NCI-H510A (cell line): ENCODE data around the gene HES2.
"Not testable (repeated sequence)": the region's sequence is repeated elsewhere in the genome, so short reads cannot be mapped to it uniquely, and the experiment has no call there.

Source experiments
- DNase-seq: peaks from one replicate; lab custom pipeline; 2025; lab: John Stamatoyannopoulos, UW

Gene HES2

DNA sequence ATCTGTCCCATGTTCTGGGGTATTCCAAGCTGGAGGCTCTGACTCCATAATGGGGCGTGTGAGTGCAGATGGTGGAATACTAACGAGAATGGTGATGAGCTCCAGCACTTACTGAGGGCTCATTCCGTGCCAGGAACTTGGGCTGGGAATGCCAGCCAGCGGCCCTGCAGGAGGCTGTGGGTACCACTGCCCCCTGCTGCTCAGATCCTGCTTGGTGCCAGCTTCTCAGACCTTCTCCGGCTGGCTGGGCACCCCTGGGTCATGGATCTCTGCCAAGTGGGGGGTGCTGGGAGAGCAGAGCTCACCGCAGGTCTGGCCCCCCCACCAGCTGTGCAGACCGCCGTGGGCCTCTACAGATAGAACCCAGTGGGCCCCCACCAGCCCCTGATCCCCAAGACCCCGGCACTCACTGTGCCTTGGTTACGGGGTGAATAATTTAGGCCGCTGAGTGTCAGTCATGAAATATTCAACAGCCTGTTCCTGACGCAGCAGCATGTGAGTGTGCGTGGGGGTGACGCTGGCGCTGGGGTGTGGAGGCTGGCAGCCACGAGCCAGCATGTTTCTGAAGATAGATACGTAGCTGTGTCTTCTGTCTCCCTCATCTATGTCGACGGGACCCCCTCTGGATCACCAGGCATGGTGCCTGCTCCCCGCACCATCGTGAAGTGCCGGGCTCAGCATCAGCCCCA lies 17.4 kb upstream of the HES2 start:
- peak; percentile 58 for DNase-seq

DNA sequence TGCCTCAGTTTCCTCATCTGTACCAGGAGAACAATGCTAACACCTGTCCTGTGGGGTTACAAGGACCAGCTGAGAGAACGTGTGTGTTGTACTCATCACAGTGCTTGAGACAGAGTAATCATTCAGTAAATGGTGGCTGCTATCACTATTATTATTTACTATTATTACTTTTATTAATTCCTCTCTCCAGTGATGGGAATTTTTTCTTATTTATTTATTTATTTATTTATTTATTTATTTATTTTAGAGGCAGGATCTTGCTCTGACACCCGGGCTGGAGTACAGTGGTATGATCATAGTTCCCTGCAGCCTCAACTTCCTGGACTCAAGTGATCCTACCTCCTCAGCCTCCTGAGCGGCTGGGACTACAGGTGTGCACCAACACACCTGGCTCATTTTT lies 16.6 kb upstream of the HES2 start:
- not testable (repeated sequence) for DNase-seq

DNA sequence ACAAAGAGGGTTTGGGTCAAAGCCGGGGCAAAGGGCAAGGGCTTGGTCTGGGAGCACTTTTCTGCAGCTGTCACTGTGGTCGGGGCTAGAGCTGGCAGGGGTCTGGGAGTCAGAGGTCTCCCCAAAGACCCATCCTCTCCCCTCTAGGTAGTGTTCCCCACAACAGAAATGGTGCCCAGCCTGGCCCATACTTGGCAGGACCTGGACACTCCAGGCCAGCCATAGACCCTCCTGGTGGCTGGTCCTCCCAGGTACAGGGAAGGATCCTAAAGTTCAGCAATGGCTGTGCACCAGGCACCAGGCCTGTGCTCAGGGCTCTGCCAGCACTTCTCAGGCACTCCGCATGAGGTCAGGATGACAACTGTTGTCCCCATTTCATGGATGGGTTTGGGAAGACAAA lies 15.8 kb upstream of the HES2 start:
- DNase-seq = no peak

DNA sequence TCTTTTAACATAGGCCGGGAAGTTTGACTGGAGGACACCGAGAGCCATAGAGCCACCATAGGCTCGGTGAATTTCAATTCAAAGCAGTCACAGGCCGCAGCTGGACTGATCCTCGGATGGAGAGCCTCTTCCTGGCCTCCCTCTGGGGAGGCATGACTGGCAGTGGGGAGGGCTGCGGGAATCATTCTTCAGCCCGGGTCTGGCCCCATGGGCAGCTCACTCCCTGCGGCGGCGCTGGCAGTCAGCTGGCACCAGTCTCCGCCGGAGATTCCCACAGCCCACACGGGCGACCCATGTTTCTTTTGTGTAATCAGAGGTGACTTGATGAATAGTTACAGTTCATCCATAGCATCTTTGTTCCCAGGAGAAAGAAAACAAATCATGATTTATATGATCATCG lies 15.4 kb upstream of the HES2 start:
- no peak for DNase-seq

DNA sequence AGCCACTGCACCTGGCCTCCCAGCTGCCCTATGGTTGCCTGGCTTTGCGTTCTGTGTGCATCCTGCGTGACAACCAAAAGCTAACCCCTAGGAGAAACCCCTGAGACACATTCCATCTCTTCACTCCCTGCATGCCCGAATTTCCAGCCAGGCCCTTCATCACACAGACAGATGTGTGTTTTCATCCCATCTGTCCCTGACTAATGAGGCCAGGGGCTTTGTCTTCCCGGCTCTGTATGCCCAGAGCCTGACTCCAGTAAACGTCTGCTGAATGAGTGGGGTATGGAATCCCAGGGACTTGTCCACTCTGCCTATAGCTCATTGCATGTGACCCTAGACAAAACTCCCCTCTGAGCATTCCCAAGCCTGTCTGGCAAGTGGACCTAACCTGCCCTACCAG lies 14.5 kb upstream of the HES2 start:
- DNase-seq = no peak

DNA sequence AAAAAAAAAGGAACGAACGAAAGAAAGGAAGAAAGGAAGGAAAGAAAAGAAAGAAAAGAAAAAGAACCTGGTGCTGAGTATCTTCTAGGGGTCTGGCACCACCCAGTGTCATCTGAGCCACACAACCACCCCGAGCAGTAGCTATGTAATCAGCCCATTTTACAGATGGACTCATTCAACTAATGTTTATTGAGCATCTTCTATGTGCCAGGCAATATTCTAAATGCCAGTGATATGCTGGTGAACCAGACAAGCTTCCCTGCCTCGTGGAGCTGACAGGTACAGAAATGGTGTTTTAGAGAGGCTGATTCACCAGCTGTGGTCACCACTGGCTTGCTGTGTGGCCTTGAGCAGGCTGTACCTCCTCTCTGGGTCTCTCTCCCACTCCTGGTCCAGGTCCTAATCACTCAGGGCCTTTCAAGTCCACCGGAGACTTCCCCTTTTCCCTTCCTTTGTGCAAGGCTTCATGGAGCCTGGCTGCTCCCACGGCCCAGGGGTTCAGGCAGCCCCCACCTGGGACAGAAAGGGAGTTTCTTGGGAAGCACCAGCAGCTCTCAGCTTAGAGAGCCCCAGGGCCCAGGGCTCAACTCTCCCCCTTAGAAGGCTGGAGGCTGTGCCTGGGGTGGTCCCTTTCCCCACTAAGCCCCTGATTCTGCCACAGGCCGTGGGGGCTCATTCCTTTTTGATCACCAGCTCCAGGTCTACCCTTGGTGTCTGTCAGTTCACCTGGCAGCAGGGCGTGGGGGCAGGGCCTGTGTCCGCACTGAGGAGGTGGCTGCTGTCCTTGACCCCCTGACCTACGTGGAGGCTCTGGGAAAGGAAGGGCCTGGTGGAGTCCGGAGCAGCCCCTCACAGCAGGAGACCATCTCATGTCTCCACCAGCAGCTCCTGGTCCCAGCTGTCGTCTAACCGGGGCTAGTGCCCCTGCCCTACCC lies 12.2 kb upstream of the HES2 start:
- not testable (repeated sequence) for DNase-seq

DNA sequence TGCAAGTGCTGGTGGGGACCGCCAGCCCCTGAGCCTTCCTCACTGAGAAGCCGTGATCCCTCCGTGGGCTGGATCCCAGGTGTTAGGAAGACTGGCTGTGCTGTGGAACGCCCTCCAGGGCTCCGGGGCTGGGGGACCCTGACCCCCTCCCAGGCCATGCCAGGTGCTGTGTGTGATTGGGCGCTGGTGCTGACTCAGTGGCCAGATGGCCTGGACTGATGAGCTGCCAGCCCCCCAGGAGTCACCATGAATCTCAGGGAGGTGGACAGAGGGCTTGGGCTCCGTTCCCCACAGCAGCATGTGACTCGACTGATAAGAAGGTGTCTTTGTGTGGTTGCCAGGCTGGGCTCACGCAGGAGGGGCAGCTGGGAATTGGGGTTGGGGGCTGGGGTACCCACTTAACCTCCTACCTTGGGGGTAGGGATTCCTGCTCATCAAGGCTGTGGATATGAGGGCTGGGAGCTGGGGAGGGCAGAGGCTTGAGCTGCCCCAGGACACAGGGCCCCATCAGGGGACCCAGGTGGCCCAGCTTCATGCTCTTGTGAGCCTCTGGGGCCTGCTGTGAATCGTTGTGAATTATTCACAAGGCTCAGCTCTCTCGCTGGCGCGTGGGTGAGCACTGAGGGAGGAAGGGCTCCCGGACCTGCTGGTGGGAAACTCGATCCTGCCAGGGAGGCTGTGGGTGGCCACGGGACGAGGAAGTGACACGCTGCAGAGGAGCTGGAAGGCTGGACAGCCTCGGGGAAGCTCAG lies 10.1 kb upstream of the HES2 start:
- DNase-seq = not testable (repeated sequence)

DNA sequence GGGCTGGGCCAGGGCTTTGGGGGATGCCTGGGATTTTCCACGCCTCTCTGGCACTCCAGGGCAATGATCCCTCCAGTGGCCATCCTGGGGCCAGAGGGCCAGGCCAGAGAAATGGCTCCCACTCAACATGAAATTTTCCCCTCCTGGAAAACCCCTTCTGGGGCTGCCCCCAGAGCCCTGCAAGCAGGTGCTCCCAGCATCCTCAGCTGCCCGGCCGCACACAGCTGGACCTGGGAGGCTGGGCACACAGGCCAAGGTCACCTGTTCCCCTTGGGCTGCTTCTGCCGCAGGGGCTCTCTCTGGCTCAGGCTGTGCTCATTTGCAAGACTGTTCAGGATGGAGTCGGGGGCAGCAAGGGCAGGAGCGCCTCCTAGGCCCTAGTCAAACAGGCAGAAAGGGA lies 8.7 kb upstream of the HES2 start:
- DNase-seq = not testable (repeated sequence)

DNA sequence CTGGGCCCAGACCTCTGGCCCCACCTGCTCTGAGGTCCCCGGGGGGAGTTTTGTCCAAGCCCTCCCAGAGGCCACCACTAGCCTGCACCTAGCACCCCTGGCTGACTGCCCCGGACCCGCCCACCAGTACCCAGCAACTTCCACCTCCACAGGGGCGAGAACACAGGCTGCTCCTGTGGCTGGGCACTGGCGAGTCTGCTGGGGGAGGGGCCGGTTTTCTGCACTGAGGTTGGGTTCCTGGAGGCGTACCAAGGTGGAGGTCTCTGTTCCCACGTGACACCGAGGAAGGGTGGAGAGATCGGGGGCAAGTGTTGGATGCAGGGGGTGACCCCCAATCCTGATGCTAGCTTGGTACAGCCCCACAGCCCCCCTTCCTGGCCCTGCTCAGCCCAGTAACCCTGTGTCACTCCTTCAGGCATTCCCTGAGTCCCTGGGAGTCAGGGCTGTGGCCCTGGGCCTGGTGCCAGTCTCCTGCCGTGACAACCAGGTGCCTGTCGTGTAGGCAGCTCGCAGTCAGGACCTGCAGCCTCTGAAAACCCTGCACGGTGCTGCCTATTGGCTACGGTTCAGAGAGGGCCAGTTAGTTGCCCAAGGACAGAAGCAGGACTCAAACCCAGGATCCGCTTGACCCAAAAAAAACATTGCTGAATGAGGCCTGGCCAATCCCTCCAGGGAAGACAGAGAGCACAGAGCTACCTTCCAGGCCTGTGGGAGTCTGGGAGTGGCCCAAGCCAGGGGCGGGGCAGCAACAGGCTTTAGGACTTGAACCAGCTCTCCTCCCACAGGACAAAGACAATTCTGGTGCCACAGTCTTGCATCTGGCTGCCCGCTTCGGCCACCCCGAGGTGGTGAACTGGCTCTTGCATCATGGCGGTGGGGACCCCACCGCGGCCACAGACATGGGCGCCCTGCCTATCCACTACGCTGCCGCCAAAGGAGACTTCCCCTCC lies 8.0 kb upstream of the HES2 start:
- DNase-seq = no peak

DNA sequence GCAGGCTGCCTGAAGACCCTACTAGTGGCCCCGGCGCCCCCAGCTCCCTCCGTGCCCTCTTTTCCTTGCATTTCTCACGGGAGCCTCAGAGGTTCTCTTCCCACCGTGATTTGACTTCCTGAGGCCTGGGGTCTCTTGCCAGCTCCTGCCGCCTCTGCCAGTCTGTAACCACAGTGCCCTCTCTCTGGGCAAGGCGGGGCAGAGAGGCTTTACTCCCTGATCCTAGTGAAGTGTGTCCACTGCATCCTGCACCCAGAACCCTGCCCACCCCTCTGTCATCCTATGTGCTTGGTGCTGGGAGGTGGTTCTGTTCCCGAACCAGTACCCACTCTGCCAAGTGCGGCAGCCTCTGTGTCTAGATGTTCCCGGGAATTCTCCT lies 7.2 kb upstream of the HES2 start:
- no peak for DNase-seq

DNA sequence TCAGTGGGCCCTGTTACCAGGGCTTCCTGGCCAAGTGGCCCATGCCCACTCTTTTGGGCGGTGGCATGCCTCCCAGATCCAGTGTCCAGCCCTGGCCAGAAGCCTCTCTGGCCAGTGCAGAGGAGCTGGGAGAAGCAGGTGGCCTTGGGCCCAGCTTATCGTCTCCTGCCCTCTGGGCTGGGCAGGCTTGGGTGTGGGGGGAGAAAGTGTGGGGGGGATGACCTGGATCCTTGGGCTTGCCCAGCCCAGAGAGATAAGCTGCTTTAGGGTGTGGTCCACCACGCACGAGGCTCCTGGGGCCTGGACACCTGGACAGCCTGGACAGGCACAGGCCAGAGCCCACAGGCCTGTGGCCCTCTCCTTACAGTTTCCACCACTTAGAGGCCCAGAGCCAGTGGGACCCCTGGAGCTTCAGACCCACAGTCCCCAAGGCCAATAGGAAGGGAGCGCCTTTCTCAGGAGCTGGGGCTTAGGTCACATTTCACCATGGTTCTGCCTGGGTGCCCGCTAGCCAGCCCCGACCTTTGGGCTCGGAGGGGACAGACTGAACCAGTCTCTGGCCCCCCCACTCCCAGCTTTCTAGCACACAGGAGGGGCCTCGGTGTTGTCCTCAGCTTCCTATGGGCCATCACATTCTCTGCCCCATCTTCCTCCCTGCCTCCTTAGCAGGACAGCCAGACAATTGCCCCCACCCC lies 6.7 kb upstream of the HES2 start:
- DNase-seq = no peak

DNA sequence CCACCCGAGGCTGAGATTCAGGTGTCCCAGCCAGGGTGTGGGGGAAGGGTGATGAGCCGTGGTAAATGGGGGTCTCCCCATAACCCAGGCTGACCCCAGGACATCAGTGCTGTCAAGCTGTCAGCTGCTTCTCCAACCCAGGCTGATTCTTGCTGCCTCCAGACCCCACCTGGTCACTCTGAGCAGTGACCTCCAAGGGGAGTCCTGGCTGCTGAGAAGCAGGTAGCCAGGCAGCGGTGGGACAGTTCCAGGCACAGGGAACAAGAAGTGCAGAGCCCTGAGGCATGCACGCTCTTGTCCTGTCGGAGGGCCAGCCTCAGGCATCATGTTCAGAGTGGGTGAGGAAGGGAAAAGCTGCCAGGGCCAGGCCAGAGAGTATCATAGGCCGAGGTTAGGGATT lies 5.9 kb upstream of the HES2 start:
- no peak for DNase-seq

DNA sequence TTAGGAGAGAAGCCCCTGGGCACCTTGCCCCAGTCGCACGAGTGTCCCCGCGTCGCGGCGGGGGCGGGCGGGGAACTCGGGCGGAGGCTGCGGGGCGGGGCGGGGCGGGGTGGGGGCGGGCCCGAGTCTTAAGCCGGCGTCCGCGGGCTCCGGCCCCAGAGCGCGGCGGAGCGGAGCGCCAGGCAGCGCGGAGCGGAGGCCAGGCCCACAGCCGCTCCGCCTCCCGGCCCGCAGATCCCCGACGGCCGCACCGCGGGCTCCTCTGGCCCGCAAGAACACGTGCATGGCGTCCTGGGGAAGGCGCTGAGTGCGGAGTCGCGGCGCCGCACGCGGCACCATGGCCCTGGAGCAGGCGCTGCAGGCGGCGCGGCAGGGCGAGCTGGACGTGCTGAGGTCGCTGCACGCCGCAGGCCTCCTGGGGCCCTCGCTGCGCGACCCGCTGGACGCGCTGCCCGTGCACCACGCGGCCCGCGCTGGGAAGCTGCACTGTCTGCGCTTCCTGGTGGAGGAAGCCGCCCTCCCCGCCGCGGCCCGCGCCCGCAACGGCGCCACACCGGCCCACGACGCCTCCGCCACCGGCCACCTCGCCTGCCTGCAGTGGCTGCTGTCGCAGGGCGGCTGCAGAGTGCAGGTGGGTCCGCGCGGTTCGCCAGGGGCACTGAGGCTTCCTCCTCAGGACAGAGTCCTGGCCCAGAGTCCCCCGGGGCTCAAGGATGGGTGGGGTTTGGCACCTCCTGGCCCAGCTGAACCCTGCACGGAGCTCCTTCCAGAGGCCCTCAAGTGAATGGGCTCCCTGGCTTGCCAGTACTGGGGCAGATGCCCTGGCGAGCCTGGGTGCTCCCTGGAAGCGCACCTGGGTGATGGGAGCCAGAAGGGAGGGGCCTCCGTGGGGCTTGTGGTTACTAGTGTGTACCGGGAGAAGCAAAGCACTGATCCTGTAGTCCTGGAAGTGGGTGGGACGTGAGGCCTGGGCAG lies 5.2 kb upstream of the HES2 start, which contains the start of gene ESPN:
Gene ESPN, plus strand, starts transcription at position 158 of the 975 bp plus-strand sequence. Its CDS starts 180 bp downstream, at position 338.
- no peak for DNase-seq

DNA sequence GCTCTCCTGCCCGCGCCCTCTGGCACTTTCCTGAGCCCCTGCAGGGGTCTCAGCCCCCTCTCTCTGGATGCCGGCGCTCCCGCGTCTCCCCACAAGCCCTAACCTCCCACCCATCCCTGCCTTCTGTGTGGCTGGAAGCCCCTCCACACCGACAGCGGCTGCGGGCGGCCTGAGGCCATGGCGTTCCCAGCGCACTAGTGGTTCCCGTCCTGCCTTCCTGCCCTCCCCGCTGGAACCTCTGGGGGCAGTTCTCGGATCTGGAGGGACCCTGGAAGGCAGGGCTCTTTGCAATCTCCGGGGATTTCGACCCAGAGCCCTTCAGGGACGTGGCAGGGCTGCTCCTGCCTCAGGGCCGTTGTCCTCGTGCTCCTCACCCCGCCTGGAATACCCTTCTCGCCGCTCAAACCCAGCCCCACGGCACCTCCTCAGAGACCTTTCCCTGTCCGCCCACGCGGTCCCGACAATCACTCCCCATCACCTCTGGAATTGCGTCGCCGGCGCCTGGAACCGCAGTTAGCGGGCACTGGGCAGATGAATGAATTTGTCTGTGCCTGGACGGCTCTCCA lies 4.4 kb upstream of the HES2 start:
- no peak for DNase-seq

DNA sequence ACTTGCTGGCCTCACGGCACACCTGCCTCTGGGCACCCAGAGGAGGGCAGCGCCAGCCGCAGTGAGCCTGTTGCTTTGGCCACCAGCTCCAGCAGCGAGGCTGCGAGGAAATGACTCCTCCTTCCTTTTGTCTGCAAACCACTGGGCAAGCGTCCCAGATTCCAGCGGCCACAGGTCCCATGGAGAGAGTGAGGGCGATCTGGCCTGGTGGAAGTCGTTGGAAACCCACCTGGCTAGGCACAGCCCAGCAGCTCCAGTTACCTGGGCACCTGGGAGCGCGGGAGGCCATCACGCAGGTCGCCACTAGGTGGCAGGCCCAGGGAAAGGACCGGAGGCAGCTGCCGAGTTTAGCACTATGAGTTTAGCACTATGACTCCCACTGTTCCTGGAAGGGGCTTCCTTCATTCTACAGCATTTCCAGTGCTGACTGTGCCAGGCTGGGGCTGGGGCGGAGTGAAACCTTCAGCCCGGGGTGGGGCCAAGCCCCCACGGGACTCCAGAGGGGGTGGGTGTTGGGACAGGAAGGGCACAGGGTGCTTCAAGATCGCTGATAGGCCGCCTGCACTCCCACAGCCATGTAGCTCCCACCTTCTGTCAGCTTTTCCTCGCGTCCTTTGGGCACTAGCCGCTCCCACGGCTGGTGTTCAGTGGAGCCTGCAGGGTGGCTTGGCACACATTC lies 3.7 kb upstream of the HES2 start:
- peak; percentile 79 for DNase-seq

DNA sequence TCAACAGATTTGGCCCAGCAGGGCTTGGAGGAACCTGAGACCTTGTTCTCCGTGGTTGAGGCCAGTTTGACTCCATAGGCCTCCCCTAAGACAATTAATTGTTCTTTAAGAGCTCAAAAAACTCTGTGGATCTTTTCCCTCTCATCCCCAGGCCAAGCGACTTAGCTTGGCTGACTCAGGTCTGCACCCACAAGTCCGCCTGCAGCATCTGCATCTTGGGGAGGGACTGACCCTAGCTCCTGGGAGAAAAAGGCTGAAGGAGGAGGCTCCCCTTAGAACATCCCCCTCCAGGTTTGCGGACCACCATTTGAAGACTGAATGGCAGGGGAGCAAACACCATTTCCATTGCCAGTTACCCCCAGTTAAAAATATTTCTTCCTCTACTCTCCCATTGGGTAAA lies 1.5 kb upstream of the HES2 start:
- DNase-seq = no peak

DNA sequence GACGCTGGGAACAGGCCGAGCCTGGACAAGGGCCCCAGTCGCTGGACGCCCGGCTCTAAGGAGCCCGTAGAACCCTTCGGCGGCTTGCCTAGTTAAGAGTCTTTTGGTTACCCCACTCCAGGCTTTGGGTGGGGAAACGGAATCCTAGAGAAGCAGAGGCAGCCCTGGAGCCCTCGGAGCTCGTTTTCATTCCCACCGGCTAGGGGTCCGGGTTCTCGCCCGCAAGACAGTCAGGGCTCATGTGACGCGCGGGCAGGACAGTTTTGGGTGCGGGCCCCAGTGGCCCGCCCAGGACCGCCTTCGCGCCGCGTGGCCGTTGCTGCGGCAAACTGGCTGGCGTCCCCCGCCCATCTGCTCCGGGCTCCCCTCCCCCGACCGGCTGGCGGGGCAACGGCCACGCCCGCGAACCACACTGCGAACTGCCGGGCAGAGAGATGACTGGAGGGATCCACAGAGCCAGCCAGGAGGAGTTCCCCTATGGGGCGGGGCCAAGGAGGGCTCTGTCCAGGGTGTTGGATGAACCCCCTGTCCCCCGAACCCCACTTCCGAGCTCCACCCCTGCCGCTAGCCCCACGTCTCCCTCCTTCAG lies 829 bp upstream of the HES2 start:
- no peak for DNase-seq

DNA sequence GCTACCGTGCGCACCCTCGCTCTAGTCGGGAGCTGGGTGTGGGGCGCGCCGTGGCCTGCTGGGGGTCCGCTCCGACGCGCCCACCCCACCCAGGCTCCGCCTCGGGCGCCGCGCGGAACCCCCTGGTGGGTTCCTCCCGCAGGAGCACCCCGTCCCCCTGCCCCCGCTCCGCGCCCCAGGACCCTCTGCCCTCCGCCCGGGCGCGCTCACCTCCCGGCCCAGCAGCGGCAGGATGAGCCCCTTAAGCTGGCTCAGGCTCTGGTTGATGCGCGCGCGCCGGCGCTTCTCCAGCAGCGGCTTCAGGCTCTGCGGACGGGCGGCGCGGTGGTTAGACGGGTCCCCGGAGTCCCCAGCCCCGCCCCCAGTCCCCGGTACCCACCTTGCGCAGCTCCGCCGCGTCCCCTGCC lies 319 bp downstream of the HES2 start:
- DNase-seq = peak; percentile 71
